Non-pigmented ciliary epithelial cell (primary cell): ENCODE data around the gene LTBR.

Source experiments
- DNase-seq: peaks from one replicate; pipeline ENCODE4 v3.0.0-alpha.2; 2010; ENCODE audit warnings: low read depth

LTBR gene

DNA sequence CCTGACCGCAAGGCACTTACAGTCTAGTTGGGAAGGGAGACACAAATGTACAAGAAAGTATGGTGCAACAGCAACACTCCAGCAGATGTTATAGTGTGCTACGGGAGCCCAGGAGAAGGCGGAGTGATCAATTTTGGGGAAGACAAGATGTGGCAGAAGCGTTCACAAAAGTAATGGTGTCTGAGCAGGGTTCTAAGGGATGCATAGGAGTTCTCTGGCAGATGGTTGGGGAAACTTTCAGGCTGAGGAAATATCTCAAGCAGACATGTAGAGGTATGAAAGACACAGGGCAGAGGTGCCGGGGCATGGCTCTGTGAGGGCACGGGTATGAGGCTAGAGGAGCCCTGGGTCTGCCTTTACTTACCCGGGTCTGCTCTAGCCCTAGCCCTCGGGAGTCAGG, 37.0 kb upstream of the LTBR start:
- no peak for DNase-seq

DNA sequence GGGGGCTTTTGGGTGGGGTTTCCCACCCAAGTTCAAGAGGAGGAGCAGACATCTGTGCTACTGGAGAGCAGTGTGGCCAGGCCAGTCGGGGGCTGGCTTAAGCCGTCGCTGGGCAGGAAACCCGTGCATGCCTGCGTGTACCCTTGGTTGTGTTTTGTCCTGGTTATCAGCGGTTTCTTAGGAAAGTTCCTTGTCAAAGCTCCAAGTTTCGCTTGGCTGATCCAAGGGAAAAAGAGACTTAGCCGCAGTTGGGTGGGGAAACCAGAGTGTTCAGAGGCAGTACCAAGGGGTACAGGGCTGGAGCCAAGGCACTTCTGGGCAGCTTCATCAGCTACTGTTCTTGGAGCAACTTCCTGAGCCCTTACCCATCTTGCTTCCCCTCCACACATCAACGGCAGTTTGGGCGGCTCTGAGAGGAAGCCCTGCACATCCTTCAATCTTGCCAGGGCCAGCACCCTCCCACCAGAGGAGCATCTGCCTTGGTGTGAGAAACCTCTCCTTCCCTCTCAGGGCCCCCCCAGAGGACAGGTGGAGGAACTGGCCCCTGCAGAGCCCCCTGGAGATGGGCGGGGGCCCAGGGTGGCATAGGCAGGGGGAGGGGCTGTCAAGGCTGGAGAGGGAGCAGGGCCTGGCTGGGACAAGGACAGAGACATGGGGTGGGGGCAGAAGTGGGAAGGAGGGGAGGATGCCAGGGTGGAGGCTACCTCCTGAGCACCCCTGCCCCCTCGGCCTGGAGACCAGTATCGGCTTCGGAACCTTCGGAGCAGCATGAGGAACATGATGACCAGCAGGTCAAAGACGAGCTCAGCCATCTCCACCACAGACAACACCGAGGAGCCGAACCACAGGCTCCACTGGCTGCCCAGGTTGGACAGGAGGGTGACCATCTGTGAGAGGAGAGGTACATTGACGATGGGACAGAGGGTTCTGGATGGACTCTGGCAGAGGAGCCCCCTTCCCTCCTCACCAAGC, 36.3 kb upstream of the LTBR start:
- DNase-seq: no peak

DNA sequence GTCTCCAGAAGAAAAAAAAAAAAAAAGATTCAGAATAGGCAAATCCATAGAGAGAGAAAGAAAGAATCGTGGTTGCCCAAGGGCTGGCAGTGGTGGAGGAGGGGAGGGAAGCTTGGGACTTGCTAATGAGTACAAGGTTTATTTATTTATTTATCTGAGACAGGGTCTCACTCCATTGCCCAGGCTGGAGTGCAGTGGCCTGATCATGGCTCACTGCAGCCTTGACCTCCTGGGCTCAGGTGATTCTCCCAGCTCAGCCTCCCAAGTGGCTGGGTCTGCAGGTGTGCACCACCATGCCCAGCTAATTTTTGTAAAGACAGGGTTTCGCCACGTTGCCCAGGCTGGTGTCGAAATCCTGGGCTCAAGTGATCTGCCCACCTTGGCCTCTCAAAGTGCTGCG, 32.3 kb upstream of the LTBR start:
- DNase-seq: no peak

DNA sequence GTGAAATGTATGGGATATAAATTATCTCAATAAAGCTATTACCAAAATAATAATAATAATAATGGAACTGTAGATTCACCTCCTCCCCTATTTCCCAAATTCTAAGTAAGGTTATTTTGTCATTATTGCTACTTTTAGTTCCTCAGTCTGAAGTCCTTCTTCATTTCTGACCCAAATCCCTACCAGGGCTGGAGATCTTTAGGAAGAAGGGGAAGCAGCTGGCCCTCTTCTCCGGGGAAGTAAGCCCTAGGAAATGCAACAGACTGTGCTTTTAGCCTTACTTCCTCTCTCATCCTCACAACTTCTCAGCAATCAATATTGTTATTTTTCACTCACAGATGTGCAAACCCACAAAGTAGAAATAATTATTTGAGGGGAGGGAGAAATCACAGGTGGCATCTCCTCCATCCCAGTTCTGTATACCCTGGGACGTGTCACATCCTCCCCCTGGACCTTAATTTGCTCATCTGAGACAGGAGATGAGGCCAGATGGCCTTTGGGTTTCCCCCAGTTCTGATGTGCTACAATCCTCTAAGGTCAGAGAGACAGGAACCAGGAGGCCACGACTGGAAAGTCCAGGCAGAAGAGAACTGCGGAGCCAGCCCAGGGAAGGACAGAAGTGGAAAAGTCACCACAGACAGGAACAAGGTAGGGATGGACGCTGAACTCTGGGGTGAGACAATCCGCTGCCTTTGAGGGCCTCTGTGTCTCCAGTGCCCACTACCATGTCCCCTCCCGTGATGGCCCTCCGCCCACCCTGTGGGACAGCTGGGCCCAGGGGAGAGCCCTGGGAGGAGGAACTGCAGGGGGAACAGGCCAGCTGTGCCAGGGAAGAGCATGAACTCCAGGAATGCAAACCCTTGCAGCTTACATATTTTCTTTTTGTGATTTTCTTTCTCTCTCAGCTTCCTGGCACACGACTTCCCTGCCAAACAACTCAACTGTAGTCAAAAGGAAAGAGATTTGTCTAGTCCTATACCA, 31.5 kb upstream of the LTBR start:
- DNase-seq: no peak

DNA sequence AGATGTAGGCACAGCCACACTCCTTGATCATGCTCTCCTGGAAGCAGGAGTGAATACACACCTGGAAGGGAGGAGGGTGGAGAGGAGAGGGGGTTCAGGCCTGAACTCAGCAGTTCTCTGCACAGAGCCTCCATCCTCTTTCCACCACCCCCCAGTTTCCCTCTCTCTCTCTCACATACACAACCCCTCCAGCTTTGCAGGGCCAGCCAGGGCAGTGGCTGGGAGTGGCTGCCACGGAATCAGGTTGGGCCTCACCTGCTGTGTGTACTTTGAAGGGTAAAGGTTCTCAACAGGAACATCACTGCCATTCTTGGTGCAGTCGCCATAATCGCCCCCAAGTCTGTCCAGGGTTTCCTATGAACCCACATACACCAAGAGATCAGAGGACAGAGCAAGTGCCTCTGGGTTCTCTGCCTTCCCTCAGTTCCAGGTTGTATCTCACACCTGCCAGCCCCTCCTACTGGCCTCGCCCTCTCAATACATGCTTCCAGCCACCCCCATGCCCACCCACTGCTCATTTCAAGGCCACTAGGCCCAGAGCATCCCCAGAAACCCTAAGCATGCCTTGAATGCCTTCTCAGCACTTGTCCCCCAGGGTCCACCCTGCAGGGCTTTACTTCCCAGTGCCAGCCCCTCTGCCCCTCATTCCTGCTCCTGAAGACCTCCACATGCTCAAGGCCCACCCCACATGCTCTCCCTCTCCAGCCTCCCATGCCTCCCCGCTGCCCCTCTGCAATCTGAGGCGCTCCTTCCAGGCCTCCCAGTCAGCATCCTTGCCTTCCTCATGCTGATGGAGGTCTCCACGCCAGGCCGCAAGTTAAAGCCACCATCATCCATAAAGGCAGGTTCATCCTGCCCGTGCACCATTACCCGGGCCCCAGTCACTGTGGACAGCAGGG, 29.2 kb upstream of the LTBR start:
- no peak for DNase-seq

DNA sequence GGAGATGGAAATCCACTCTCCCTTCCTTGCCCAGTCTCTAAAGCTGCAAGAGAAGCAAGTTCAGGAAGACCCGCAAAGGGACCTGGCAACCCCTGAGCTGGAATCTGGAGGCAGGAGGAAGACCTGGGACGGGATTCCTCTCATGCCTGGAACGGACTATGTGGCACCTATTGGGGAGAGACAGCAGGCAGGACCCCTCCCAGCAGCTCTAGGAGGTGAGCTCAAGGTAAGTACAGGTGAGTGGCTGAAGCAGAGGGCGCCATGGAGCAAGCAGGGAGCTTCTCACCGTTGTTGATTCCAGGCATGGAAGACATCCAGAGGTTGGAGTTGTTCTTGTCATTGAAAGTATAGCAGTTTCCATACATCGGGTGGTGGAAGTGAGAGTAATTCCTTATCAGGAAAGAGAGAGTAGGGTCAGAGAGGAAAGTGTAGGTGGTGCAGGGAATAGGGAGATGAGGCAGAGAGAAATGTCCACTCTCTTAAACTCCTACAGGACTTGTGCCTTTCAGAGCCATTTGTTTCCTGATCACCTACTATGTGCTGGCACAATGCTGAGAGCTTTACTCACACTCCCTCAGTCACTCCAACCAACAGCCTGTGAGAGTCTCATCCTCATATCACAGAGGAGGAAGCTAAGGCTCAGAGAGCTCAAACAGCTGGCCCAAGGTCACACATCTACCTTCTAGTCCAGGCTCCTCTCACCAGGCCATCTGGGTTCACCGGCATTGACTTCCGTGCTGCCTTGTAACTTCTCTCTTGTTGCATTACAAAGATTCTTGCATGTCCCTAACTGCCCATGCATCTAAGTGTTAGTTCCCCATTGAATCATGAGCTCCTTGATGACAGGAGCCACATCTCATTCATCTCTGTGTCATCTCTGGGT, 28.2 kb upstream of the LTBR start:
- no peak for DNase-seq

DNA sequence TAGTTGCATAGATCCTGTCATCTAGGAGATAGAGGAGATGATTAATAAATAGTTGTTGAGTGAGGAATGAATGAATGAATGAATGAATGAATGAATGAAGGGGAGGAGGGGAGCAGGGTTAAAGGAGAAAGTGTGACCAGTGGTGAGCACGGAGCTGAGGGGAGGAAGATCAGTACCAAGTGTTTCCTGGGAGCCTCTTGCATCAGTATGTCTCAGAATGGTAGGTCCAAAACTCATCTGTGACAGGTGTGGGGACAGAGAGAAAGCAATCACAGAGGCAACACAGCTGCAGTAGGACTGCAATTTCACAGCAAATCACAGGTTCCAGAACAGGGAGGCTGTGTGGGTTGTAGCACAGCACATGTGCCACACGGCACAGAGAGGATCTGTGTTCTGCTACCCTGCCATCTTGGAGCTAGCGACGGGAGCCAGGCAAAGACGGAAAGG, 27.6 kb upstream of the LTBR start:
- DNase-seq: no peak

DNA sequence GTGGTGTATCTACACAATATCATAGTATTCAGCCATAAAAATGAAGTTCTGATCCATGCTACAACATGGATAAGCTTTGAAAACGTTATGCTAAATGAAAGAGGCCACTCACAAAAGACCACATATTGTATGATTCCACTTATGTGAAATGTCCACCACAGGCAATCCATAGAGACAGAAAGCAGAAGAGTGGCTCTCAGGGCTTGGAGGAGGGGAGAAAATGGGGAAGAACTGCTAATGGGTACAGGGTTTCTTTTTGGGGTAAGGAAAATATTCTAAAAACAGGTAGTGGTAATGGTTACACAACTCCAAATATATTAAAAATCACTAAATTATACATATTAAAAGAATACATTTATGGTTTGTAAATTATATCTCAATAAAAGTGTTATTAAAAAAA, 25.1 kb upstream of the LTBR start:
- no peak for DNase-seq

DNA sequence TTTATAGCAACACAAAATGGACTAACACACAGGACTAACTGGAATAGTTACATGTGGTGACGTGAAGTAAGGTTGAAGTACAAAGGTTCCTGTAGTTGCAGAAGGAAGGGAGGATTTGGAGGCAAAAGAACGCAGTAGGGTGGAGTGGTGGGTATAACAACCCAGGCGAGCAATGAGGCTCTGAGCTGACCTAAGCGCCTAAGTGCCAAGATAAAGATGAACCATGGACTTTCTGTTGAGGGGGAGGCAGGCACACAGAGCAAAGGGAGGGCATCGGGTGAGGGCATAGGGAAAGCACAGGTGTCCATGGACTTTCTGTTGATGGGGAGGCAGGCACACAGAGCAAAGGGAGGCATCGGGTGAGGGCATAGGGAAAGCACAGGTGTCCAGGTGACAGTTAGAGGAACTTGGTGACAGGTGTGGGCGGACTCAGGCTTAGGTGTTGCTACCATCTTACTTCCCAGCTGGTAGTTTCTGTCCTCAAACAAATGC, 23.8 kb upstream of the LTBR start:
- DNase-seq: no peak

DNA sequence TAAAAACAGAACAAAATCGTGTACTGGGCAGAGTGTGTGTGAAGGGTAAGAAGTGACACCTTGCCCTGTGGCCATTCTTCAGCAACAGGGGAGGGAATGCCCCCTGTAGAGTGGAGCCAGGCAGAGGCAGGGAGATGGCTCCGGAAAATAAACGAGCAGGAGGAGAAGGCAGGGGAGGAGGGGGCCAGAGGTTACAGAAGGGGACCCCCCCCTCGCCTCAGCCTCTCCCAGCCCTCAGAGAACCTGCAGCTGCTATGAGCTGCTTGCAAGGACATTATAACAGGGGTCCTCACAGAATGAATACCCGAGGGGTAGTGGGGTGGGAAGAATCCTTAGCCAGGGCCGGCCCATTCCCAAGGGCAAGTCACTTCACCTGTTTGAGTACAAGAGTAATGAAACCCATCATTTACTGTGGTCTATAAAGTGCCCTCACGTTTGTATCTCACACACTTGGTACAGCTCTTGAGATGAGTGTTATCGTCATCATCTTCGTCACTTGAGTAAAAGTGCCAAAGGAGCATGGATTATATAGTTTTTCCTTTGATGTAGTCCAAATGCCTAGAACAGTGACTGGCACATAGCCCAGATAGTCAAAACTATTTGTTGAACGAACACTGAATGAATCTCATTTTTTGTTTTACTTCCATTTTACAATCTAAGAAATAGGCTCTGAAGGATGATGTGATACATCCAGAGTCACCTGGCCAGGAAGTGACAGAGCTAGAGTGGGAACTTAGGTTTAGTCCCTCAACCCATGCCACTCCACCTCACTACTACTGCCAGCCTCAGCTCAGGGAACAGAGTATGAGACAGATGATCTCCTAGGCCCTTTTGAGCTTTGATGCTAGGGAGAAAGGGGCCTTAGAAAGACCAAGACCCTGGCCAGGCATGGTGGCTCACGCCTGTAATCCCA, 23.1 kb upstream of the LTBR start:
- no peak for DNase-seq

DNA sequence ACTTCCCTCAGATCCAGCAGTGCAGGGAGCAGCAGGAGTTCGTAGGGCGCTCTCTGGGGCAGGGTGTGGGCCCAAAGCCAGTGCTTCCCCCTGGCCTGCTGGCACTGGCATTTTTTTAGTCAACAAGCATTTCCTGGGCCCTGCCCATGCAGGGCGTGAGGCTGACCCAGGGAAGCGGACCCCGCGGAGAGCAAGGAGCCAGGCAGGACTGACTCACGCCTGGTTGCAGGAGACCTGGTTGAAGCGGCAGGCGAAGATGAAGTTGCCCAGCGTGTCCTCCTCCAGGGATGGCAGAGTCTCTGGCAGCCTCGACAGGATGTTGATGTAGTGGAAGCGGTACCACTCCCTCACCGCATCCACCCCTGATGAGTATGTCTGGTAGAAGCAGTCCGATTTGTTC, 22.1 kb upstream of the LTBR start:
- no peak for DNase-seq

DNA sequence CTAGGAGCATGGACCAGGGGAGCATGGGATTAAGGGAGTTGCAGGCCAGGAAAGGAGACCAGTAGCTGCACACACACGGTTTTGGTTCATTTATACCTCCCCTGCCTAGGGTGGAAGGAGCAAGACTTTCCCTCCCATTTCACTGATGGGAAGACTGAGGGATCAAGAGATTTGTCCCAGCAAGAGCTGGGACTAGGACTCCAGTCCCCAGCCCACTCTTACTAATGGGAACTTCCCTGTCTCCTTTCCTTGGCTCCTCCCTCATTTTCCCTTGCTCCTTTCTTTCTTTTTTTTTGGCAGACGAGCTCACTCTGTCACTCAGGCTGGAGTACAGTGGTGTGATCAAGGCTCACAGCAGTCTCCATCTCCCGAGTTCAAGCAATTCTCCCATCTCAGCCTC, 21.6 kb upstream of the LTBR start:
- no peak for DNase-seq

DNA sequence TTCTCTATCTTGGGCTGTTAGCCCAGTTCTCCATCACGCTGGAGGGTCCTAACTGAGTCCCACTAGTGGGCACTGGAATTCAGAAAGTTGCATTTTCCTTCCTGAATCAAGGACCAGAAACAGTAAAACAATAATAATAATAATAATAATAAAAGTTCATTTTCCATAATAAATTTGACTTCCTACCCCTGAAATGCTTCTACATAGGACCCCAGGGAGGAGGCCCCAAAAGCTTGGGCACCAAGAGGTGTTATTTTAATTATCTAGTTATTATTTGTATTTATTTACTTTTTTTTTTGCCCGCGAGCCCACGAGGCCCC, 21.0 kb upstream of the LTBR start:
- no peak for DNase-seq

DNA sequence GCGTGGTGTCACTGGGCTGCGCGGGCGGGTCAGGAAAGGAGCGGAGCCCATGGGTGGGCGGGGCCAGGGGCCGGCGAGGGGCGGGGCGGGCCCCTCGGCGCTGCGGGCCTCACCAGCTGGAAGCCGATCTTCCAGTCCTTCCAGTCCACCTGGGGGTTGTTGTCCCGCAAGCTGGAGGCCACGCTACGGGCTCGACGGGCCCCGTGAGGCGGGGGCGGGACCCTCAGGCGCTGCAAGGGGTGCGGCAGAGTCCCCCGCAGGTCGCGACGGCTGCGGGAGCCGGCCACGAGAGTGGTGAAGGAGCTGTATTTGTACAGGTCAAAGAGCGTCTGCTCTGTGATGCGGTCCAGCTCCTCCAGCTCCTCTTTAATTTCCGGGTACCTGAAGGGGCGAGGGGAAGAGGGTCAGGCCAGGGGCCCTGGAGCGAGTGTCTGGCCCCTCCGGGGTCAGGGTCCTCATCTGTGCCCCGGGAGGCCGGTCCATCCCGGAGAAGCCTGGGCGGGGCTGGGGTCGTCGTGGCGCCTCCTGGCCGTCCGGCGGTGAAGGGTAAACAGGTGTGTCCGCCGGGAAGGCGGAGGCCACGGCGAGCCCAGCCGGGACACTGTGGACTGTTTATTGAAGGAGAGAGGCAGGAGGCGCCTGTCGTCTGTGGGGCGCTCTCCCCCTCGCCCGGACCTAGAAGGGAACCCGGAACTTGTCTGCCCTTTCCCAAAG, 20.5 kb upstream of the LTBR start:
- no peak for DNase-seq

DNA sequence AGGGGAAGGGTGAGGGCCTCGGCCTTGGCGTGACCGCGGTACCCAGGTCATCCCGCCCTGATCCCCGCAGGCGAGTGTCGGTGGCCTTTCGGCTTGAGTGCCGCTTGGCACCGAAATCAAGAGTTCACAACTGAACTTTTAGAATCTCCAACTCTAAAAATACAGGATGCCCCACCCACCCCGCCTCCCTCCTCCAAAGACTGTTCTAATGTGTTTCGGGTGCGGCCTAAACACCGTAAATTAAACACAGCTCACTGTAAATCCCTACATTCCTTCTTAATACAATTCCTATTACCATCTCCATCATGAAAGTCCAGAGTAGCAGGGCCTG, 20.0 kb upstream of the LTBR start:
- DNase-seq: no peak

DNA sequence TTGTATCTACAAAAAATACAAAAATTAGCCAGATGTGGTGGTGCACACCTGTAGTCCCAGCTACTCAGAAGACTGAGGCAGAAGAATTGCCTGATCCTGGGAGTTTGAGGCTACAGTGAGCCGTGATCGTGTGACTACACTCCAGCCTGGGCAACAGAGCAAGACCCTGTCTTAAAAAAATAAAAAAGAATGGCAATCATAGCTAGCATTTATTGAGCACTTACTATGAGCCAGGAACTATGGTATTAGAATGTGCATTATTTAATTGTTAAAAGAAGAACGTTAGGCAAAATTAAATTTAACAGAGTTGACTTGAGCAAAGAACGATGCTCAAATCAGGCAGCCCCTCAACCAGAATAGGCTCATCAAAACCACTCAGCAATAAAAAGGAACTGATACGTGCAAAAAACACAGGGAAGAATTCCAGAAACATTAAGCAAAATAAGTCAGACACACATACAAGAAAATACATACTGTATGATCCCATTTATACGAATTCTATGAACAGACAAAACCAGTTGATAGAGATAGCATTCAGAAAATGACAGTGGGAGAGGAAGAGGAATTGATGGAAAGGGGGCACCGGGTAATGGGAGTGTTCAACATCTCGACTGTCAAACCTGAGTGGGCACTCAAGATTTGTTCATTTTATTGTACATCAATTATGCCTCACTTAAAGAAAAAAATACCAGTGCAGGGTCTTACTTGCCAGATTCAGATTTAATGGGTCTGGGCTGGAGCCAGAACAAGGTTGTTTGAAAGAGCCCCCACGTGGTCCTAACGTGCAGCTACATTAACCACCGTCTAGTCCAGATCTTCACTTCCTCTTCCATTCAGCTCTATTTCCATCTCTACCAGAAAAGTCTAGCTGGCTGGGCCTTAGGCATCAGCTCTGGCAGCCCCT, 16.6 kb upstream of the LTBR start:
- DNase-seq: no peak

DNA sequence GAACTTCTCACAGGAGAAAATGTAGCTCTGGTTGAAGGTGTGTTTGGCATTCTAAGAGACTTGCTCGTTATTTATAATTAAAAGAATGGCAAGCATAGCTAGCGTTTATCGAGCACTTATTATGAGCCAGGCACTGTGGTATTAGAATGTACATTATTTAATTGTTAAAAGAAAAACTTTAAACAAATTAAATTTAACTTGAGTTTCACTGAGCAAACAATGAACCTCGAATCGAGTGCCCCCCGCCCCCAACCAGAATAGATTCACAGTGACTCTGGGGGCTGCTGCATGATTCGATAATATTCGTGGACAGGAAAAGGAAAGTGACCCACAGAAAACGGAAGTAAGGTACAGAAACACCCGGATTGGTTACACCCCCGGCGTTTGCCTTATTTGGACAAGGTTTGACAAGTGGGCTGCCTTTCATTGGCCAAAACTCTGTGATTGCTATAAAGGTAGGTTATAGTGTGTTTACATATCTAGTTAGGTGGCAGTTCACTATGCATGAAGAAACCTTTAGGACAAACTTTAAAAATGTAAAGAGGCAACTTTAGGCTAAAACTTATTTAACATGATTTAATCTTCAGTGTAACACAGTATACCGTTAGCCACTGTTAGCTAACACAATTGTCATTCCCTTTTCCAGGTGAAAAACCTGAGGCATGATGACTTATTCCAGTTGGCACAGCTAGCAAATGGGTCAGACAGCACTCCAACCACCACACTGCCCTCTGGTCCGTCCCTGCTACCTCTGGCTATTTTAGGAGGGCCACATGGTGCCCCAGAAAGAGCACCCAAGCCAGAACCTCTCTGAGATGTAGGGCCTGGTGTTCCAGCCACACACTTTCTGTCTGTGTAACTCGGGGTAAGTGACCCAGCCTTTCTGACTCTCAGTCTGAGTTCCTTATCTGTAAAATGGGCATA, 15.7 kb upstream of the LTBR start:
- no peak for DNase-seq
